ES-I3 (cell line): Measurements from ENCODE around the gene CLDN12.

Experiments used
- H3K36me3 ChIP-seq: 2 replicates; pipeline ENCODE4 v1.6.1; 2013; ENCODE audit warnings: mild to moderate bottlenecking, low read length, control low read depth, moderate library complexity; ENCODE audit not compliant: insufficient read depth
- H3K4me1 ChIP-seq: 2 replicates; pipeline ENCODE4 v1.6.1; 2013; ENCODE audit warnings: mild to moderate bottlenecking, control low read depth, low read length; ENCODE audit not compliant: insufficient read depth
- H3K9ac ChIP-seq: 2 replicates; pipeline ENCODE4 v1.6.1; 2013; ENCODE audit warnings: low read depth, mild to moderate bottlenecking, low read length, moderate library complexity
- H3K9me3 ChIP-seq: 2 replicates; pipeline ENCODE4 v1.6.1; 2013; ENCODE audit warnings: mild to moderate bottlenecking, low read length, moderate library complexity; ENCODE audit not compliant: control insufficient read depth, insufficient read depth

The CLDN12 gene

GRCh38 chr7:90411510-90411909, 8.2 kb downstream of the CLDN12 start:
- Histone ChIP-seq H3K4me1 (no peaks in the 10 kb centered on the region), H3K9me3 (no peaks in the 10 kb centered on the region), H3K36me3 (no peaks in the 10 kb centered on the region; the same call in 1 of the 2 replicates), H3K9ac (no peak overlapping the region)

DNA sequence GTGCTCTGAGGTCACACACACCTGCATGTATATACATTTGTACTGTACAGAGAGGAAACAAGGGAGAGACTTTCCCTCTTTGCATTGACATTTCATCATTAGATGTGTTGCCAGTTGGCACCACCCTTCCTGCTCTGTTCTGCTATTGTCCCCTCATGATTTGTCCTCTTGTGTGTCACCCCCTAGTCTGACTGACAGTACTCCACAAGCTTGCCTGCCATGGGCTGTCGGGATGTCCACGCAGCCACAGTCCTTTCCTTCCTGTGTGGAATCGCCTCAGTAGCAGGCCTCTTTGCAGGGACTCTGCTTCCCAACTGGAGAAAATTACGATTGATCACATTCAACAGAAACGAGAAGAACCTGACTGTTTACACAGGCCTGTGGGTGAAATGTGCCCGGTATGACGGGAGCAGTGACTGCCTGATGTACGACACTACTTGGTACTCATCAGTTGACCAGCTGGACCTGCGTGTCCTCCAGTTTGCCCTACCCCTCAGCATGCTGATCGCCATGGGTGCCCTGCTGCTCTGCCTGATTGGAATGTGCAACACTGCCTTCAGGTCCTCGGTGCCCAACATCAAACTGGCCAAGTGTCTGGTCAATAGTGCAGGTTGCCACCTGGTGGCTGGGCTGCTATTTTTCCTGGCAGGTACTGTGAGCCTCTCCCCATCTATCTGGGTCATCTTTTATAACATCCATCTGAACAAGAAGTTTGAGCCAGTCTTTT, 9.4 kb downstream of the CLDN12 start:
- H3K9ac ChIP-seq: no peak overlapping the region
- H3K4me1 ChIP-seq: no peaks in the 10 kb centered on the region
- H3K36me3 ChIP-seq: no peaks in the 10 kb centered on the region; the same call in 1 of the 2 replicates
- no peaks in the 10 kb centered on the region for H3K9me3 ChIP-seq

- no peaks in the 10 kb centered on the region for H3K4me1 ChIP-seq
- H3K36me3 ChIP-seq: no peaks in the 10 kb centered on the region; the same call in 1 of the 2 replicates
- H3K9ac ChIP-seq: no peak overlapping the region
- no peaks in the 10 kb centered on the region for H3K9me3 ChIP-seq
These were observed 9.9 kb downstream of the CLDN12 start for GRCh38 chr7:90413185-90413528.

DNA sequence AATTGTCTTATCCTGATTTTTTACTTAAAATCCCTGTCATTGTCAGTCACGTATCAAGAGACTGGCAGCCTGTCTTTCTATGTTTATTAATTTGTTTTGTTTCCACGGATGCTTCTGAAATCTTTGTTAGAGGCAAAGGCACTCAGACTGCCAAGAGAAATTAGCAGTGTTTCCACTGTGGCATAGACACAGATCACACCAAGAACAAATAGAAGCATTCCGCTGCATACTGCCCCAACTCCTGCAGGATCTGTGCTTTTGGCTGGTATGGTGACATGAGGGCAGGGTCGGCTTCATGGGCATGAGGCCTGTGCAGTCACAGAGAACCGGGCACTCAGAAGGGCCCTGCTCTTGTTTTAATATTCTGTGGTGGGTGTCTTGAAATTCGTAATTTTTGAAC, 18.4 kb downstream of the CLDN12 start:
- Histone ChIP-seq H3K9ac (no peak overlapping the region), H3K9me3 (no peaks in the 10 kb centered on the region), H3K36me3 (no peaks in the 10 kb centered on the region), H3K4me1 (no peaks in the 10 kb centered on the region)

DNA sequence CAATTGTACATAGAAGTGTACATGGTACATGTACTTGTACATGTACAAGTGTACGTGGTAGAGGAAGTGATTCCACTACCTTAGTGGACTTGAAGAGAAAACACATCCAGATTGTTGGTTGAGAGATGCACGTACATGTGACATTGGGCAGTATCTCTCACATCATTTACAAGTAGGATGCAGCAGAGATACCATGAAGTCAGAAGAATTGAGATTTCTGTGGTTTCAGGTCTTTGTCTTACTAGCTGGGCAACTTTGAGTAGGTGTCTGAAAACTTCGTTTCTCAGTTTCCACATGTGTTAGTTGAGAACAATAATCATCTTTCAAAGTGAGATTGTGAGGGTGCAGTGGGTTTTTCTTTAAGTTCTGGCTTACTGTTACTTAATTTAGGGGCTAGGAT, 21.5 kb downstream of the CLDN12 start:
- Histone ChIP-seq H3K4me1 (no peaks in the 10 kb centered on the region), H3K9me3 (no peaks in the 10 kb centered on the region), H3K36me3 (no peaks in the 10 kb centered on the region)

DNA sequence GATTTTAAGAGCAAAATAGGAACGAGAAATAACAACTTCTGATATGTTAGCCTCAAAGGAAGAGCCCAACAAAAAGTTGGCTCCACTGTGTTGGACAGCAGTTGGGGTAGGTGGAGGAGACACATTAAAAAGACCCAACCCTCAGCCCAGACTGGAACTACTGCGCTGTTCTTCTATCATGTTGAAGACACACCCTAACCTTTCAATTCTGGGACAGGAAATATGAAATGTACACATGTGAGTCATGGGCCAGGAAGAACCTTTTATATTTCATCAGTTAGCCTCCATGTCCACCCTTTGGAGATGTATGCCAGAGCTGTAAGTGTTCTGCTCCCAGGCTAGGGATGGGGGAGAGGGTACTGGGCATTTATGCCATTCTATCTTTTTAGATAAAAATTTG, 22.1 kb downstream of the CLDN12 start:
- no peak overlapping the region for H3K9ac ChIP-seq
- no peaks in the 10 kb centered on the region for H3K4me1 ChIP-seq
- no peaks in the 10 kb centered on the region for H3K36me3 ChIP-seq
- no peaks in the 10 kb centered on the region for H3K9me3 ChIP-seq

More for the DNA sequence above, 21.5 kb downstream of the CLDN12 start:
- no peak overlapping the region for H3K9ac ChIP-seq

DNA sequence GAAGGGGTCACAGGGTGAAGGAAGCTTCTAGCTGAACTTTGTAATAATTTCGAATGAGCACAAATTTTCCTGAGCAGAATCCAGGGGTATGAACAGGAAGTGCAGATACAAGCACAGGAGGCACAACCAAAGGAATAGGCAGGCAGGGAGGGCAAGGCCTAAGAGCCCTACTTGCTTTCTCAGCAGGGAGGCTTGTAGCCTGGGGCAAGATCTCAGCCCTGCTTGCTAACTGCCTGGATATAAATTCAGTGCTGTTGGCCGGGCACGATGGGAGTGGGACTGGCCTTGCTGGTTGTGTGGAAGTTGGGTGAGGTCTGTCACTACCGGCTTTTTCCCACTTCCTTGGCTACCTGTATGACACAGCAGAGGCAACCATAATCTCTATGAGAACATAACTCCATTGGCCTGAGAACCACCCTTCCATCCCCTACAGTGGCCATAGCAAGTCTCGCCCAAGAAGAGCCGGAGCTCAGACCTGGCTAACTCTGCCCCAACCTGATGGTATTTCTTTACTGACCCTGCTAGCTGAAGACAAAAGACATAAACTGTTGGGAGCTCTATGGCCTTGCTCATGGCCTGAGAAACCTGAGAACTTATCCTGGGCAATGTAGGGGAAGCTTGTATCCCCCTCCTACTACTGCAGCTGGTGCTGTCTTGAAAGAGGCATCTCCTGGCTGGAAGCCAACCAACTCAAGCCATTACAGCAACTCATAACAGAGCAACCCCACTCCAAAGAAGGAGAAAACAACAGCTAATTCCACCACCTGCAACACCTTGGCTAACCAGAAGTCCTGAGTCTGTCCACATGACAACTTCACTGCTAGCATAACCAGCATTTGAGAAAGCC, 27.6 kb downstream of the CLDN12 start:
- Histone ChIP-seq H3K9ac (no peak overlapping the region), H3K4me1 (no peaks in the 10 kb centered on the region), H3K36me3 (no peaks in the 10 kb centered on the region), H3K9me3 (peaks cover 5% of the 10 kb centered on the region)

DNA sequence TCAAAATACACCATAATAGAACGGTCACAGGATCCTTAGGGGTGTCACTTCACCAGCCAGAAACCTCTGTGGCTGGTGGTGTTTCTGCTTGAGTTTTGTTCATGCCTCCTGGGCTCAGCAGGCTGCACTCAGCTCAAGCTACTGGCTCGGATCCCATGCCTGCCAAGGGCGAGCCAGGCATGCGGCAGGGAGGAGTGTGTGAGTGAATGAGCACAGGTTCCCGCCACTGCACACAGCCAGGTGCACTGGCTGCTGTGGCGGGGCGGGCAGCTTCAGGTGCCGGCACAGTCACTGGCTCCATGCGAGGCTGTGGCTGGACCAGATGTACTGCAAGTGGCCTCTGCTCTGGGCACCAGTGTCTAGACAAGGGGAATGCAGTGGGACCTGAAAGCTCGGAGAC, 29.5 kb downstream of the CLDN12 start:
- no peaks in the 10 kb centered on the region for H3K36me3 ChIP-seq
- no peaks in the 10 kb centered on the region for H3K4me1 ChIP-seq
- no peak overlapping the region for H3K9ac ChIP-seq
- peaks cover 5% of the 10 kb centered on the region for H3K9me3 ChIP-seq

GRCh38 chr7:90433221-90433620, 30.0 kb downstream of the CLDN12 start:
- Histone ChIP-seq H3K9me3 (peaks cover 5% of the 10 kb centered on the region), H3K36me3 (no peaks in the 10 kb centered on the region), H3K4me1 (no peaks in the 10 kb centered on the region), H3K9ac (no peak overlapping the region)

- no peaks in the 10 kb centered on the region for H3K36me3 ChIP-seq
- no peak overlapping the region for H3K9ac ChIP-seq
- H3K4me1 ChIP-seq: no peaks in the 10 kb centered on the region
- no peaks in the 10 kb centered on the region for H3K9me3 ChIP-seq
These were observed 42.4 kb downstream of the CLDN12 start for GRCh38 chr7:90445633-90446032.

DNA sequence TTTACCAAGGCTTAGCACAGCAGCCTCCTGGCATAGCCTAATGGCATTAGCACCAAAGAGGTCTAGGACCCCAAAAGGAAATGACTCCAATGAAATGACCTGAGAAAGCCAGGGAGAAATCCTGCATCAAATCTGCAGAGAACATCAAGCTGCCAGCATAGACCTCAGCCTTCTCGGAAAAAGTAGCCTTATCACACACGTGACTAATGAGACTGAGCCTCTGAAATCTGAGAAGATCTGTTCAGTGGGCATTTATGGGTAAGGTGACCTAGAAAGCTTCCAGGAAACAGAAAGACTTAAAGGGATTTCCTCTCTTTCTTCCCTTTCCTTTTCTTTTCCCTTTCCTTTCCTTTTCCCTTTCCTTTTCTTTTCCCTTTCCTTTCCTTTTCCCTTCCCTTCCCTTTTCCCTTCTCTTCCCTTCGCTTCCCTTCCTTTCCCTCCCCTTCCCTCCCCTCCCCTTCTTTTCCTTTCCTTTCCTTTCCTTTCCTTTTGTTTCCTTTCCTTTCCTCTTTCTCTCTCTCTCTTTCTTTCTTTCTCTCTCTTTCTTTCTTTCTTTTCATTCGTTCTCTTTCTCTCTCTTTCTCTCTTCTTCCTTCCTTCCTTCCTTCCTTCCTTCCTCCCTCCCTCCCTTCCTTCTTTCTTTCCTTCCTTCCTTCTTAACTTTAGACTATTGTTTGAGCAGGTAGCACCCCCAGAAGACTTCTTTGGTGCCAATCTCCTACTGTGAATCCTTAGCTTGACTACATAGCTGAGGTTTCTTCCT, 43.1 kb downstream of the CLDN12 start:
- Histone ChIP-seq H3K9me3 (no peaks in the 10 kb centered on the region), H3K9ac (no peak overlapping the region), H3K36me3 (no peaks in the 10 kb centered on the region), H3K4me1 (no peaks in the 10 kb centered on the region)

GRCh38 chr7:90453259-90453891, 50.1 kb downstream of the CLDN12 start:
- Histone ChIP-seq H3K9ac (no peak overlapping the region), H3K4me1 (no peaks in the 10 kb centered on the region), H3K36me3 (no peaks in the 10 kb centered on the region), H3K9me3 (no peaks in the 10 kb centered on the region)

DNA sequence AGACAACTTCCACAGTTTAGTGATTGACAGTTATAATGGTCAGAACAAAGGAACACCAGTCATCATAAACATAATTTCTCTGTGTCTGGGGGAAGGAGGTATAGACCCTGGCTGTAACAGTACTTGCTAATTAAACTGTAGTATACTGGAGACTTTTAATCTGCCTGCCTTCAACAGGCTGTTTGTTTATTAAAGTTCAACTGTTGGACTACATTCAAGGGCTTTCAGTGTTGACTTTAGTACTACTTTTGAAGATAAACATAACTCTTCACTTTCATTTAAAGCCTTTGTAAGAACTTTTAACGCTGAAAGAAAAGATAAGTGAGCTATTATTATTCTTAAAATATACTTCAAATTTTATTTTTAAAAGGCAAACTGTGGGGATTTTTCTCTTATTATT, 50.7 kb downstream of the CLDN12 start:
- Histone ChIP-seq H3K4me1 (no peaks in the 10 kb centered on the region), H3K9me3 (no peaks in the 10 kb centered on the region), H3K36me3 (no peaks in the 10 kb centered on the region), H3K9ac (no peak overlapping the region)
